ENCODE data around the gene SPIRE1. TPM values are rescaled to one million over a fixed set of nuclear protein-coding genes. Genes with fewer than 3 reads are reported as not detected.

SPIRE1 gene
- total and polyA plus RNA-seq, 2 of the 4 experiments (the other 2 are of a cell fraction), result 11.6 to 31.4 TPM

GRCh38 chr18:12461326-12461725 lies 196.6 kb downstream of the SPIRE1 start:
- no peak overlapping the region for H3K9ac ChIP-seq (ENCODE audit: low read depth, low read length)
- no peak overlapping the region for H2BK5ac ChIP-seq (ENCODE audit: low read depth, low read length, poor library complexity, severe bottlenecking)
- H3K4ac ChIP-seq (ENCODE audit: low read depth, low read length), result no peak overlapping the region
- H3K9me1 ChIP-seq (ENCODE audit: insufficient read depth, low read length), result 0 out of 2 replicates have a peak, but pooled peaks cover 10% of the 10 kb centered on the region
- dilution Hi-C loops (cut with HindIII; ENCODE audit: low sequenced_read_pairs, unreplicated experiment), result no loop called here
- no peak overlapping the region for H2BK120ac ChIP-seq (ENCODE audit: low read depth, low read length)
- no peak overlapping the region for H2AFZ ChIP-seq (replicated peaks; ENCODE audit: low read length, poor library complexity)
- TF ChIP-seq MAZ (IDR thresholded peaks at IDR 0.05; ENCODE audit: borderline replicate concordance, low read depth, low read length) (no peak), CTCF (conservative IDR thresholded peaks at IDR 0.05; ENCODE audit: low read depth, low read length) (no peak), USF2 (IDR thresholded peaks at IDR 0.05; ENCODE audit: low read depth, low read length) (no peak), BHLHE40 (IDR thresholded peaks at IDR 0.05; ENCODE audit: low read depth, low read length) (no peak), SMC3 (IDR thresholded peaks at IDR 0.05; ENCODE audit: low read depth, low read length) (no peak), MAFK (IDR thresholded peaks at IDR 0.05; ENCODE audit: low read depth, low read length) (no peak), FOS (IDR thresholded peaks at IDR 0.05; ENCODE audit: low read depth, low read length) (no peak), RCOR1 (IDR thresholded peaks at IDR 0.05; ENCODE audit: insufficient replicate concordance, low read length) (no peak), RFX5 (IDR thresholded peaks at IDR 0.05; ENCODE audit: low read depth, low read length) (no peak), RAD21 (IDR thresholded peaks at IDR 0.05; ENCODE audit: low read length) (no peak)
- H4K91ac ChIP-seq (ENCODE audit: insufficient read depth, low read depth, low read length), result no peak overlapping the region
- no peaks in the 10 kb centered on the region for H4K20me1 ChIP-seq (ENCODE audit: insufficient read depth, low read length)
- H3K4me2 ChIP-seq (ENCODE audit: low read depth, low read length), result no peak overlapping the region
- H4K8ac ChIP-seq (ENCODE audit: low read depth in 2 of 2, low read length in 2 of 2), result no peak overlapping the region
- DNase-seq, result no peak
- peaks cover 14% of the 10 kb centered on the region for H3K36me3 ChIP-seq (ENCODE audit: control insufficient read depth, insufficient read depth, low read length)
- H4K5ac ChIP-seq (ENCODE audit: low read depth, low read length), result no peak overlapping the region
- H2BK15ac ChIP-seq (ENCODE audit: low read depth, low read length), result no peak overlapping the region
- H3K4me1 ChIP-seq (ENCODE audit: control insufficient read depth, insufficient read depth, low read length), result peaks cover 4% of the 10 kb centered on the region
- in situ Hi-C loops (cut with MboI; ENCODE audit: low sequenced_read_pairs), result no loop called here
- no peaks in the 10 kb centered on the region for H3K27me3 ChIP-seq (ENCODE audit: control insufficient read depth, insufficient read depth, low read length)
- ChIA-PET POLR2A (ENCODE audit: unreplicated experiment) (no interaction called here), CTCF (no interaction called here)
- no peak overlapping the region for H3K23ac ChIP-seq (ENCODE audit: low read depth, low read length)
- H3K9me3 ChIP-seq (ENCODE audit: control insufficient read depth, insufficient read depth, low read length), result no peaks in the 10 kb centered on the region
- WGBS, 2 experiments (ENCODE audit: extremely low coverage in 2 of 2, insufficient read length in 1 of 2), result no CpG with 5 or more reads among the region's 6 CpGs
- no peak overlapping the region for H2AK5ac ChIP-seq (ENCODE audit: low read depth, low read length)
- no peak overlapping the region for H2AK9ac ChIP-seq (replicated peaks; ENCODE audit: low read depth, low read length, poor library complexity)
- no peak overlapping the region for H3K56ac ChIP-seq (ENCODE audit: extremely low read depth, insufficient read depth, low read length)
- H3K14ac ChIP-seq (replicated peaks; ENCODE audit: low read depth, low read length), result no peak overlapping the region
- no peak for ATAC-seq (ENCODE audit: low read depth)
- no TSS peak for BruUV-seq (replicated peaks)
- intact Hi-C loops (cut with micrococcal nuclease), result no loop called here
- H3K79me1 ChIP-seq (ENCODE audit: low read depth in 1 of 2, low read length in 2 of 2), result peaks cover 0 to 4% of the 10 kb centered on the region in 2 experiments; a peak in 1 of 4 replicates
- H3K27ac ChIP-seq (ENCODE audit: insufficient read depth, low read length), result no peak overlapping the region
- no peak overlapping the region for H2BK20ac ChIP-seq (ENCODE audit: low read depth, low read length)
- no peak overlapping the region for H3K18ac ChIP-seq (ENCODE audit: low read depth, low read length)
- H3K4me3 ChIP-seq (ENCODE audit: insufficient read depth, low read depth, low read length), result no peak overlapping the region

Data from IMR-90 (cell line).